ENCODE results near the gene ADGRA1.

Gene ADGRA1

GRCh38 chr10:133082685-133083421 is 4.9 kb upstream of the ADGRA1 start:
- no peak overlapping the region for H3K4me3 ChIP-seq (ENCODE audit: low read length)
- H3K4me1 ChIP-seq (ENCODE audit: control insufficient read depth, insufficient read depth, low read length) = no peaks in the 10 kb centered on the region
- no peaks in the 10 kb centered on the region for H3K9me3 ChIP-seq (ENCODE audit: control insufficient read depth, low read length)
- no peaks in the 10 kb centered on the region for H3K36me3 ChIP-seq (ENCODE audit: control insufficient read depth, insufficient read depth, low read length)
- H3K9ac ChIP-seq (ENCODE audit: low read length) = no peak overlapping the region
- H3K27me3 ChIP-seq (ENCODE audit: control insufficient read depth, insufficient read depth, low read length) = peaks cover 24% of the 10 kb centered on the region

- Histone ChIP-seq H3K36me3 (ENCODE audit: control insufficient read depth, insufficient read depth, low read length) (no peaks in the 10 kb centered on the region), H3K9ac (ENCODE audit: low read length) (no peak overlapping the region), H3K27me3 (ENCODE audit: control insufficient read depth, insufficient read depth, low read length) (peaks cover 27% of the 10 kb centered on the region), H3K4me3 (ENCODE audit: low read length) (no peak overlapping the region), H3K4me1 (ENCODE audit: control insufficient read depth, insufficient read depth, low read length) (no peaks in the 10 kb centered on the region), H3K9me3 (ENCODE audit: control insufficient read depth, low read length) (no peaks in the 10 kb centered on the region)
Measured at GRCh38 chr10:133083422-133084100, 4.2 kb upstream of the ADGRA1 start.

GRCh38 chr10:133084491-133084890 is 3.2 kb upstream of the ADGRA1 start:
- Histone ChIP-seq H3K27me3 (ENCODE audit: control insufficient read depth, insufficient read depth, low read length) (peaks cover 36% of the 10 kb centered on the region), H3K9ac (ENCODE audit: low read length) (no peak overlapping the region)

GRCh38 chr10:133085251-133086125 is 2.2 kb upstream of the ADGRA1 start:
- H3K27me3 ChIP-seq (ENCODE audit: control insufficient read depth, insufficient read depth, low read length) = peaks cover 46% of the 10 kb centered on the region
- no peaks in the 10 kb centered on the region for H3K36me3 ChIP-seq (ENCODE audit: control insufficient read depth, insufficient read depth, low read length)
- H3K4me1 ChIP-seq (ENCODE audit: control insufficient read depth, insufficient read depth, low read length) = no peaks in the 10 kb centered on the region
- no peaks in the 10 kb centered on the region for H3K9me3 ChIP-seq (ENCODE audit: control insufficient read depth, low read length)
- H3K4me3 ChIP-seq (ENCODE audit: low read length) = no peak overlapping the region
- H3K9ac ChIP-seq (ENCODE audit: low read length) = no peak overlapping the region

More at GRCh38 chr10:133084491-133084890, 3.2 kb upstream of the ADGRA1 start:
- no peak overlapping the region for H3K4me3 ChIP-seq (ENCODE audit: low read length)
- H3K36me3 ChIP-seq (ENCODE audit: control insufficient read depth, insufficient read depth, low read length) = no peaks in the 10 kb centered on the region
- no peaks in the 10 kb centered on the region for H3K9me3 ChIP-seq (ENCODE audit: control insufficient read depth, low read length)
- H3K4me1 ChIP-seq (ENCODE audit: control insufficient read depth, insufficient read depth, low read length) = no peaks in the 10 kb centered on the region

- H3K9me3 ChIP-seq (ENCODE audit: control insufficient read depth, low read length) = no peaks in the 10 kb centered on the region
- peaks cover 51% of the 10 kb centered on the region for H3K27me3 ChIP-seq (ENCODE audit: control insufficient read depth, insufficient read depth, low read length)
- no peak overlapping the region for H3K9ac ChIP-seq (ENCODE audit: low read length)
- H3K4me3 ChIP-seq (ENCODE audit: low read length) = no peak overlapping the region
- no peaks in the 10 kb centered on the region for H3K36me3 ChIP-seq (ENCODE audit: control insufficient read depth, insufficient read depth, low read length)
- H3K4me1 ChIP-seq (ENCODE audit: control insufficient read depth, insufficient read depth, low read length) = no peaks in the 10 kb centered on the region
Measured at GRCh38 chr10:133086247-133086646, 1.5 kb upstream of the ADGRA1 start.

GRCh38 chr10:133087045-133087678 is 562 bp upstream of the ADGRA1 start:
- H3K9me3 ChIP-seq (ENCODE audit: control insufficient read depth, low read length) = no peaks in the 10 kb centered on the region

GRCh38 chr10:133088179-133088955 is 643 bp downstream of the ADGRA1 start:
- Histone ChIP-seq H3K27me3 (ENCODE audit: control insufficient read depth, insufficient read depth, low read length) (peaks cover 50% of the 10 kb centered on the region), H3K4me3 (ENCODE audit: low read length) (no peak overlapping the region), H3K9ac (ENCODE audit: low read length) (no peak overlapping the region), H3K36me3 (ENCODE audit: control insufficient read depth, insufficient read depth, low read length) (no peaks in the 10 kb centered on the region), H3K9me3 (ENCODE audit: control insufficient read depth, low read length) (no peaks in the 10 kb centered on the region), H3K4me1 (ENCODE audit: control insufficient read depth, insufficient read depth, low read length) (no peaks in the 10 kb centered on the region)

More at GRCh38 chr10:133087045-133087678, 562 bp upstream of the ADGRA1 start:
- H3K4me1 ChIP-seq (ENCODE audit: control insufficient read depth, insufficient read depth, low read length) = no peaks in the 10 kb centered on the region
- H3K9ac ChIP-seq (ENCODE audit: low read length) = no peak overlapping the region
- H3K4me3 ChIP-seq (ENCODE audit: low read length) = no peak overlapping the region
- H3K36me3 ChIP-seq (ENCODE audit: control insufficient read depth, insufficient read depth, low read length) = no peaks in the 10 kb centered on the region
- peaks cover 51% of the 10 kb centered on the region for H3K27me3 ChIP-seq (ENCODE audit: control insufficient read depth, insufficient read depth, low read length)

- Histone ChIP-seq H3K27me3 (ENCODE audit: control insufficient read depth, insufficient read depth, low read length) (peaks cover 44% of the 10 kb centered on the region), H3K9me3 (ENCODE audit: control insufficient read depth, low read length) (no peaks in the 10 kb centered on the region), H3K4me3 (ENCODE audit: low read length) (no peak overlapping the region), H3K36me3 (ENCODE audit: control insufficient read depth, insufficient read depth, low read length) (no peaks in the 10 kb centered on the region), H3K9ac (ENCODE audit: low read length) (no peak overlapping the region), H3K4me1 (ENCODE audit: control insufficient read depth, insufficient read depth, low read length) (no peaks in the 10 kb centered on the region)
Measured at GRCh38 chr10:133088956-133089800, 1.5 kb downstream of the ADGRA1 start.

GRCh38 chr10:133090101-133090500 is 2.4 kb downstream of the ADGRA1 start:
- H3K9me3 ChIP-seq (ENCODE audit: control insufficient read depth, low read length) = no peaks in the 10 kb centered on the region
- H3K9ac ChIP-seq (ENCODE audit: low read length) = no peak overlapping the region
- H3K36me3 ChIP-seq (ENCODE audit: control insufficient read depth, insufficient read depth, low read length) = no peaks in the 10 kb centered on the region
- no peak overlapping the region for H3K4me3 ChIP-seq (ENCODE audit: low read length)
- H3K4me1 ChIP-seq (ENCODE audit: control insufficient read depth, insufficient read depth, low read length) = no peaks in the 10 kb centered on the region
- peaks cover 44% of the 10 kb centered on the region for H3K27me3 ChIP-seq (ENCODE audit: control insufficient read depth, insufficient read depth, low read length)

- Histone ChIP-seq H3K4me3 (ENCODE audit: low read length) (no peak overlapping the region), H3K9me3 (ENCODE audit: control insufficient read depth, low read length) (no peaks in the 10 kb centered on the region), H3K9ac (ENCODE audit: low read length) (no peak overlapping the region), H3K4me1 (ENCODE audit: control insufficient read depth, insufficient read depth, low read length) (no peaks in the 10 kb centered on the region), H3K27me3 (ENCODE audit: control insufficient read depth, insufficient read depth, low read length) (peaks cover 44% of the 10 kb centered on the region), H3K36me3 (ENCODE audit: control insufficient read depth, insufficient read depth, low read length) (no peaks in the 10 kb centered on the region)
Measured at GRCh38 chr10:133090654-133091053, 2.9 kb downstream of the ADGRA1 start.
